ENCODE data around the gene SAMD4B.
"Not testable (repeated sequence)": the region's sequence is repeated elsewhere in the genome, so short reads cannot be mapped to it uniquely, and the experiment has no call there.

SAMD4B gene

DNA sequence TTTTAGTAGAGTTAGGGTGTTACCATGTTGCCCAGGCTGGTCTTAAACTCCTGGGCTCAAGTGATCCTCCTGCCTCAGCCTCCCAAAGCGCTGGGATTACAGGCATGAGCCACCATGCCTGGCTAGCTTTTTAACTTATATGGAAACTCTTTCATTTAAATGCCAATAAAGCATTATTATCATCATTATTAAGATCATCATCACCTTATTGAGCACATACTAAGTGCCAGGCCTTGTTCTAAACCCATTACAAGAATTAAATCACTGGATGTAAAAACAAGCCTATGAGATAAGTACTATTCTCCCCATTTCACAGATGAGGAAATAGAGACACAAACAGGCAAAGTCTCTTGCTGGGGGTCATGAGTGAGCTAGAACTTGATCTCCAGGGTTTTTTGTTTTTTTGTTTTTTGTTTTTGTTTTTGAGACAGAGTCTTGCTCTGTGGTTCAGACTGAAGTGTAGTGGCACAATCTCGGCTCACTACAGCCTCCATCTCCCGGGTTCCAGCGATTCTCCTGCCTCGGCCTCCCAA lies 7.7 kb upstream of the SAMD4B start:
- DNase-seq (ENCODE audit: low read depth in 2 of 2, low spot score in 1 of 2), result no peak

DNA sequence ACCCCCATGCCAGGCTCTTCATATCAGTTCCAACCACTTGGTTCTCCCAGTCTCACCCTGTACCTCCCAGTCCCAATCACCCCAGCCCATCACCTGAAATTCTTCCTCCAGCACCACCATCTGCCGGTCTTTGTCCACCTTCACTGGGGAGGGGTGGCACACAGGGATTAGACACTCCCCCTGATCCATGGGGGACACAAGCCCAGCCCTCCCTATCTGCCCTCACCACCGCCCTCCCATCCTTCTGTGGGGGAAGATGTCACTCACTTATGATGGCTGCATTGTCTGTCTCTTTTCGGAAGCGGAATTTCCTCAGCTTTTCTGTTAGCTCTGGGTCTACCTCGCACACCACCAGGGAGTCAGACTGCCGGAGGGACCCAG lies 7.1 kb upstream of the SAMD4B start:
- DNase-seq (ENCODE audit: low read depth in 2 of 2, low spot score in 1 of 2), result no peak

DNA sequence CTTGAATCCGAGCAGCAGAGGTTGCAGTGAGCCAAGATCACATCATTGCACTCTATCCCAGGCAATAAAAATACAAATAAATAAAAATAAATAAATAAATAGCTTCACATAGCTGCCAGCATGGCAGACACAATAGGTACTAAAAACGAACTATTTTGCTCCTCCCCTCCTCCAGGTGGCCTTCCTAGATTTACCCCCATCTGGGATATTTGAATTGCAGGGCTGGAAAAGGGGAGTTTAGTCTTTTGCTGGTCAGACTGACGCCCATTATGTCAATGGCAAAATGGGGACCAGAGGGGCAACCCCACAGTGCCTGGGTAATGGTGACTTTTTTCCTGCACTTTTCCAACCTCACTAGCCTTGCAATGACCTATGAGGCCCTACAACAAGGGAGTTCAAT lies 5.7 kb upstream of the SAMD4B start:
- no peak for DNase-seq (ENCODE audit: low read depth in 2 of 2, low spot score in 1 of 2)

DNA sequence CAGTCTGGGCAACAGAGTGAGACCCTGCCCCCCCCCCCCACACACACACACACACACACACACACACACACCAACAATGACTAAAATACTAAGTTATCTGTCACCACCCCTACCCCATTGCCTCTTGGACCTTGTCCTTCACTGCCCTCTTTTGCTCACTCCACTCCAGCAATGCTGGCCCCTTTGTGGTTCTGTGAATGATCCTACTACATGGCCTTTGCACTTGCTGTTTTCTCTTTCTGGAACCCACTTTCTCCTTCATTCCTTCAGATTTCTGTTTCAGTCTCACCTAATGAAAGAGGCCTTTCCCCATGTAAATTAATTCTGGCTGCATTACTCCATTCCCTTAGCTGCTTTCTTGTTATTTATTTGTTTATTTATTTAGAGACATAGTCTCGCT lies 2.5 kb upstream of the SAMD4B start:
- DNase-seq (ENCODE audit: low read depth in 2 of 2, low spot score in 1 of 2), result no peak

DNA sequence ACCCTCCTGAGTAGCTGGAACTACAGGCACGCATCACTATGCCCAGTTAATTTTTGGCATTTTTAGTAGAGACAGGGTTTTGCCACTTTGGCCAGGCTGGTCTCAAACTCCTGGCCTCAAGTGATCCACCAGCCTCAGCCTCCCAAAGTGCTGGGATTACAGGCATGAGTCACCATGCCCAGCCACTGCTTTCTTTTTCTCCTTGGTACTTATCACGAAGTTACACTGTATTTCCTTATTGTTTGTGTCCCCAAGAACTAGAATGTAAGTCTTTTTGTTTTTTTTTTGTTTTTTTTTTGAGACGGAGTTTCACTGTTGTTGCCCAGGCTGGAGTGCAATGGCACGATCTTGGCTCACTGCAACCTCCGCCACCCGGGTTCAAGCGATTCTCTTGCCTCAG lies 2.1 kb upstream of the SAMD4B start:
- DNase-seq (ENCODE audit: low read depth in 2 of 2, low spot score in 1 of 2), result not testable (repeated sequence)

DNA sequence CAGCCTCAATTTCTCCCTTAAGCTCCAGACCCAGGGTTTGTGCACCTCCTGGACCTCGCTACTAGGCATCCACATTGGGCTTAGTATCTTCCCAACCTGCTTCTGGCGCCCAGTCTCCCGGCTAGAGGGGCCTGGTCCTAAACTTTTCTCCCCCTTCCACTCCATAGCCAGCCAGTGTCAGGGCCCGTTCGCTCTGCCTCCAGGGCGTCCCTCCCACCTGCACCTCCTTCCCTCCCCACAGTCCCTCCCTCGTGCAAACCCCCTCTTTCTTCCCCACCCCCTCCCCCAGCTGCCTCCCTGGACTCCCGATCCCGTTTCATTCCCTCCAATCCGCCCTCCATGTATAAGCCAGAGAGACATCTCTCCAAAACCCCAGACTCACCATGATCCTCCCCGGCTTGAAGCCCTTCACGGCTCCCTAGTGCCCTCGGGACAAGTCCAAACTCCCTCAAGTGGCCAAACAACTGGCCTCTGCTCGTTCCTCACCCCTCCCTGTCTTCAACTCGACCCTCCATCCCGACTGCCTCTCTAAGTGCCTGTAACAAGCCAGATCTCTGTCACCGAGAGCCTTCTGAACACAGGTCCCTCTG lies 997 bp upstream of the SAMD4B start:
- DNase-seq (ENCODE audit: low read depth in 2 of 2, low spot score in 1 of 2), result no peak

DNA sequence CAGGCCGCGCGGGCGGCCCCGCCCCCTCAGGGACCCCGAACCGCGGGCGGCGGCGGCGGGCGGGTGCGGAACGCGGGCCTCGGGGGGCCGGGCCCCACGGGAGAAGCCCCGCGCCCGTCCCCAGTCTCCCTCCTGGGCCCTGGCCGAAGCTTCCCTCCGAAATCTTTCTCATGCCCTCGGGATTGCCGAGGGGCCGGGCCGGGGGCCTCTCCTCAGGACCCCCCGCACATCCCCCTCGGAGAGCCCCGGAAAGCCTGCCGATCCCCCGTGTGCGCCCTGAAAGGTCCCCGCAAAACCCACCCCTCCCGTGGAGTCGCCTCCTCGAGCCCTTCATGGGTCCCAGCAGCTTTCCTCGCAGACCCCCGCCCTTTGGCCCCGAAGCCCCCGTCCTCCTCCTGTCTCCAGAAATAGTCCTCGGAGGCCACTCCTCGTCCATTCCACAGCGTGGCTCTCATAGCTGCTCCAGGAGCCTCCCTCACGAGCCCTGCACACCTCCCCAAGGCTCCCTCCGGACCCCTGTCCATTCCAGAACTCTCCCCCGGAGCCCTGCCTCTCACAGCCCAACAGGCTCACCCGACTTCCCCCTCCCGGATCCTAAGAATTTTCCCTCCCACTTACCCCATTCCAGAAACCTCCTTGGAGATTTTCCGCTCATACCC lies 555 bp downstream of the SAMD4B start:
- no peak for DNase-seq (ENCODE audit: low read depth in 2 of 2, low spot score in 1 of 2)

DNA sequence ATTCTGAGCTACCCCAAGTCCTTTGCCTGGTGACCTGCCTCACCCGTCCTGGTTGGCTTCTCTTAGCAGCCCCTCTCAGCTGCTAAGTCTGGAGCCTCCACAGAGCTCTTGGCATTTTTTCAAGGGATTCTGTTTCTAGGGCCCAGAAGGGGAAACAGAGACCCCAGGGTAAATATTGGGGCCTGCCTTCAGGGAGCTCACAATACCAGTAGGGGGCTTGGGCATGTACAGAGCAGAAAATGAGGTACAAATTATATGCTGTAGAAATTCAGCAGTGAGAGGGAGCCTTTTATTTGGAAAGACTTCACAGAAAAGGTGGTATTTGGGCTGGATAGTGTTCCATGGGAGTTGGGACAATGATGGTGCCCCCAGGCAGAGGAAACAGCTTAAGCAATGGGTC lies 3.7 kb downstream of the SAMD4B start:
- DNase-seq (ENCODE audit: low read depth in 2 of 2, low spot score in 1 of 2), result no peak

DNA sequence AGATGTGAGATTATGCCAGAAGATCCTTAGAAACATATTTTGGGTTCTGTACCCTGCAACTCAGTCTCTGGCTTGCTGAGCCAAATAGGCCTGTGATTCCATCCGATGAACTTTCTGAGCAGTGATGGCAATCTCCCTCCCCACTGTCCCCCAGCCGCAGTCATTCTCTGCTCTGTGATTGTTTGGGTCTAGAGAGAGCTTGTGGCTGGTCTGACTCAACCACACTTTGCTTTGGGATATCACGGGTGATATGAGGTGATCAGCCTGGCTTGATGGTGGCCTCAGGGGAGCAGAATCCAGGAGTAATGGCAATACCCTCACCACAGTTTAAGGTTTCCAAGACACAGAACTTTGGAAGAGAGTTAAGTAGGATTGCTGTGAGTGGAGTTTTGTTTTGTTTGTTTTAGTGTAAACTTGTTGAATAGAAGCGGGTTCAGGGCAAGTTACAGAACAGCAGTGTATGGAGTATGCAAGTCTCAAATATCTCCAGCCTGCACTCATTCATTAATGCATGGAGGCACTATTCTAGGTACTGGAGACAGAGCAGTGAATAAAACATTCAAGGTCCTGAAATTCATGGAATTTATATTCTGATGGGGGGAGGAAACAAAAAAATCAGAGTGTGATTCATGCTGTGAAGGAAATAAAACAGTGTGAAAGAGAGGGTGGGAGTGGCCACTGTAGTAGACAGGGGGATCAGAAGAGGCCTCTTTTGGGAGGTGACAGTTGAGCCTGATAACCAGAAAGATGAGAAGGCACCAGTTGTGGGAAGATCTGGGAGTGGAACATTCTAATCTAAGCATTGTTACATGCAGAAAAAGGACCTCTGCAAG lies 5.3 kb downstream of the SAMD4B start:
- DNase-seq (ENCODE audit: low read depth in 2 of 2, low spot score in 1 of 2), result no peak

DNA sequence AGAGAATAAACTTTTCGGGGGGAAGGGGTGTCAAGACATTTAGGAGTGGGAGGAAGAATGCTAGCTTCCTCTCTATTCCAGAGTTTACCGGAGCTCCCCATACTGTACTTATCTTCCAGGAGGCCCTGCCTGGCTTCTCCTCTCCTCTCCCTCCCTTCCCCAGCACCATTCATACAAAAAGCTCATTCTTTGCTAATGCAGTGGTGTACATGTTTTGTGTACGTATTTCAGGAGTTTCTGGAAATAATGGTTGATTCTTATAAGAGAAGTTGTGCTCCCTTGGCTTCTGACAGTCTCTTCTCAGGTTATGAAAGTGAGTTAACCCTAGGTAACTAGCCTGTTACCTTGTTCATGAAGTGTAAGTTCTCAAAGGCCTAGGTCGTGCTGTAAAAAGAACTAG lies 7.1 kb downstream of the SAMD4B start:
- no peak for DNase-seq (ENCODE audit: low read depth in 2 of 2, low spot score in 1 of 2)

DNA sequence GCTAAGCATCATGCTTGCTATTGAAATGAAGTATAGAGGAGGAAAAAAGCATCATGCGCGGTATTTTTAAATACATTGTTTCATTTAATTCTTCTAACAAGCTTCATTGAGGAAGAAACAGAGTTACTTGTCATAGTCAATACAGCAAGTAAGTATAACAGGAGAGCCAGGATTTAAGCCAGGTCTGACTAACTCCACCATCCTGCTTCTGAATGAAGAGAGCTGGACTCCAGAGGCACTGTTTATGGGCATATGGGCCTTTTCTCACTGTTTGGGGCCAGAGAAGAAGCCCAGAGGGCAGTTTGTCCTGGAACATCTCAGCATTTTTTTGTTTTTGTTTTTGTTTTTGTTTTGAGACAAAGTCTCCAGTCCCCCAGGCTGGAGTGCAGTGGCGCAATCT lies 7.9 kb downstream of the SAMD4B start:
- no peak for DNase-seq (ENCODE audit: low read depth in 2 of 2, low spot score in 1 of 2)

DNA sequence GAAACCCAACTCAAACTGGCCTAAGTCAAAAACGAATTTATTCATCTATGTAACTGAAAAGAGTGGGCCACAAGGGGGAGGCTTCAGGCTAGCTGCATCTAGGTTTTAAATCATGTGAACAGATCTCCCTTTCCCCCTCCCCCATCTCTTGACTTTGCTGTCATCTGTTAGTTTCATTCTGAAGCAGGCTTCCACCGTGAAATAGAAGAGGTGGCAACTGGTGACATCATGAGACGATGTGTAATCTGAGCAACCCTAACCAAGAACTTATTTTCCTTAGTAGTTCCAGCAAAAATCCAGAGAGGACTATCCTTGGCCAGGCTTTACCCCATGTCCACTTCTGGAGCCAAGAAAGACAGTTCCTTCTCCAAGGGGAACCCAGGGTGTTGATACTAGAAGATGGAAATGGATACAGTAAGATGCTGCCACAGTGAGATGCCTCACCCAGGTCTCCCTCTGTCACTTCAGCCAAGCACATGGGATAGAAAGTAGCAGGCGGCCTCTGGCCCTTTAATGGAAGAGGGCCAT lies 9.4 kb downstream of the SAMD4B start:
- DNase-seq (ENCODE audit: low read depth in 2 of 2, low spot score in 1 of 2), result no peak

DNA sequence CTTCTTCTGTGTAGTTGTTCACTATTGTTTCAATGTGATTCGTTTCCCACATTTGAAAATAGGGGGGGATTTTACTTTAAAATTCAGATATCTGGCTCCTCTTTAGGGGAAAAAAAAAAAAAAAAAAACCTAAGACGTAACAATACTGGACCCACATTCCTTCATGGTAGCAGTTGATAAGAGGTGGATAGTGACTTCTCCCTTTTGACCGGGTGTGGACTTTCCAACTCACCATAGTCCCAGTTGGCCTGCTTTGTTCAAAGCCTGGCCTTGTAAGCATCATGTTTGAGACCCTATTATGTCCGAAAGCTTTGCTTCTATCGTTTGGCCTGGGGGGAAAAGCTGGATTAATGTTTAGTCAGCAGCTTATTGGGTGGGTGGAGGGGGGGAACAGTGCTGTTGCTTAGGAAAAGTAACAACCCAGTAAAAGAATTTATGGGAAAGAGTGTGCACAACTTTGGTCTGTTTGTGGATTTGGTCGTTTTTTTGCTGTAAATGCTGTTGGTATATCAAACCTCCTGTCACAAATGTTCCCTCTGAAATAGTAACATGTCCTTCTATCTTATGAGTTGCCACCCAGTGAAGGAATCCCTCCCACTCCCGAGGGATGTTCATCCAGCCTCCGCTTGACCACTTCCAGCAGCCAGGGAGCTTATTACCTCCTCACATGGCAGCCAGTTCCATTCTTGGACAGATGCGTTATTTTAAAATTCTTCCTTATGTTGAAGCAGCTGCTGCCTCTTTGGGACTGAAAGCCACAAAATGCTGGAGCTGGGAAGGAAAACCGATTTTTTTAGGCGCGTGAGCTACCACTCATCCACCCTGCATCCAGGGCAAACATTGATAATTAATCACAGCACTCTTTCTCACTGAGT lies 10.4 kb downstream of the SAMD4B start:
- no peak for DNase-seq (ENCODE audit: low read depth in 2 of 2, low spot score in 1 of 2)

DNA sequence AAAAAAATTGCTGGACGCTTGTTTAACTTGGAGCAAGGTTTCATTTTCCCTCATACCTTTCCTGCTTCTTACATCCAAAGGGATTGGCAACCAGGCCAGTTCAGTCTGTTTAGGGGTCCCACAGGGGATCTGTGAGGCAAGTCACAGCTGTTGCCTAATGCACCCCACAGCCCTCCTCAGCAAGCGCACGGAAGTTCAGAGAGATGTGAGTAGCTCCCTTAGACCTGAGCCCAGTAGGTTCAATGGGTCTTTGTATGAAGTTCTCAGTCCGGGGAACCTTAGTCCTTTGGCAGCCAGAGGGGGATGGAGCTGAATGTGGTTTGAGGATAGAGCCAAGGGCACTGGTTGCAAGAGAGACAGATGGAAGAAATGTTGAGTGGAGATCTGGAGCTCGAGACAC lies 13.0 kb downstream of the SAMD4B start:
- DNase-seq (ENCODE audit: low read depth in 2 of 2, low spot score in 1 of 2), result no peak

DNA sequence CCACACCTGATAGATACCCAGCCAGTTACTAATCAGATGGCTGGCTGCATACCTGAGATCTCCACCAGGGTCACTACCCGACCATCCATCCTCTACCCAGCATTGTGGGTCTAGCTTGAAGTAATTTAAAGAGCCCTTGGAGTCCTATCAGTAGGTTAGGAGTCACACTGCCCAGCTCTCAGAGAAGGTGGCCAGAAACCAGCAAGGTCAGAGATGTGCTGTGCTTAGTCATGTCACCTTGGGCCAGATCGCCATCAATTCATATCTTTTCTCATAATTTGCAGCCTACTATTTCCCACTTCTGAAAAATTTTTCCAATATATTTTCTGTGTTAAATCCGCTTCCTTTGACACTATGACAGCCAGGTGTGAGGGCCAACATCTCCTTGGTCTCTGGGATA lies 13.9 kb downstream of the SAMD4B start:
- no peak for DNase-seq (ENCODE audit: low read depth in 2 of 2, low spot score in 1 of 2)

DNA sequence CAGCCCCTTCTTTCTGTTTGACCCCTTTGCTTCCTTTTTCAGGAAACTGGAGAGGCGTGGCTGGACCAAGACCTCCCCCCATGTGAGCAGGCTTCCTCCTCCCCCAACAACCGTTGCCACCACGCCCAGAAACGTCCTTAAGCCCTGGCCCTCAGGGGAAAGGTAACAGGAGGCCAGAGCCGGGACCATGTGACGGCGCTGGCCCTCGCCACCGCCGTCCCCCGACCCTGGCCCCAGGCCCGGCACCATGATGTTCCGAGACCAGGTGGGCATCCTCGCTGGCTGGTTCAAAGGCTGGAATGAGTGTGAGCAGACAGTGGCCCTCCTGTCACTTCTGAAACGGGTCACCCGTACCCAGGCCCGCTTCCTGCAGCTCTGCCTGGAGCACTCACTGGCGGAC lies 14.4 kb downstream of the SAMD4B start:
- DNase-seq (ENCODE audit: low read depth in 2 of 2, low spot score in 1 of 2), result no peak

DNA sequence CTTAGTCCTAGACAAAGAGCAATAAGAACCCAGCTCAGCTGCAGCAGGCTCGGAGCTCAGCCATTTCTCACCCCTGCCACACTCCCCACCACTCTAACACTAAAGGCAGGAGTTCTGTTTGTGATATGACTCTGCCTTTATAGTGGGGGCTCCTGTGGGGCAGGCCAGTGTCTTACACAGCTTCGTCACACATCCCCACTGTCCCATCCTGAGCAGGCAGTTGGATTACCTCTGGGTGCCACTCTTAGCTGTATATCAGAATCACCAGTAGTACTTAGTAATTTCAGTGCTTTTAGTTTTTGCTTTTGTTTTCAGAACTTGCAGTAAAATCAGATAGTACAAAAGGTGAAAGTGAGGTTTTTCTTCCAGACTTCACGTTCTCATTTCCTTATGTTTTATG lies 16.8 kb downstream of the SAMD4B start:
- no peak for DNase-seq (ENCODE audit: low read depth in 2 of 2, low spot score in 1 of 2)

DNA sequence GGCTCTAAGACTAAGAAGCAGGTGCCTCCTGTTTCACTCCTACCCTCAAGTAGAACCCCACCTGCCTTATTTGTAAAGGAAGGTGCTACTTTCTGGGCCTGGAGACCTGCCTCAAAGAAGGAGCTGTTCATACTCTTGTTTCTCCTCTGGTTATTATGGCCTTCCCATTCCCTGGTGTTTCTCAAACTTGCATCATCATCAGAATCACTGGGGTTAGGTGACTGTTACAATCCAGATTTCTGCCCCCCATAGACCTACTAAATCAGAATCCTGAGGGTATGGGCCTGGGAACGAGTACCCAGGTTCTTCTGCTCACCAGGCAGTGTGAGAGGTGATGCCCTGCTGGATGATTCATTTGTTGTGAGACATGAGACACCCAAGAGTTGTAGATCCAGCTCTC lies 18.4 kb downstream of the SAMD4B start:
- no peak for DNase-seq (ENCODE audit: low read depth in 2 of 2, low spot score in 1 of 2)

DNA sequence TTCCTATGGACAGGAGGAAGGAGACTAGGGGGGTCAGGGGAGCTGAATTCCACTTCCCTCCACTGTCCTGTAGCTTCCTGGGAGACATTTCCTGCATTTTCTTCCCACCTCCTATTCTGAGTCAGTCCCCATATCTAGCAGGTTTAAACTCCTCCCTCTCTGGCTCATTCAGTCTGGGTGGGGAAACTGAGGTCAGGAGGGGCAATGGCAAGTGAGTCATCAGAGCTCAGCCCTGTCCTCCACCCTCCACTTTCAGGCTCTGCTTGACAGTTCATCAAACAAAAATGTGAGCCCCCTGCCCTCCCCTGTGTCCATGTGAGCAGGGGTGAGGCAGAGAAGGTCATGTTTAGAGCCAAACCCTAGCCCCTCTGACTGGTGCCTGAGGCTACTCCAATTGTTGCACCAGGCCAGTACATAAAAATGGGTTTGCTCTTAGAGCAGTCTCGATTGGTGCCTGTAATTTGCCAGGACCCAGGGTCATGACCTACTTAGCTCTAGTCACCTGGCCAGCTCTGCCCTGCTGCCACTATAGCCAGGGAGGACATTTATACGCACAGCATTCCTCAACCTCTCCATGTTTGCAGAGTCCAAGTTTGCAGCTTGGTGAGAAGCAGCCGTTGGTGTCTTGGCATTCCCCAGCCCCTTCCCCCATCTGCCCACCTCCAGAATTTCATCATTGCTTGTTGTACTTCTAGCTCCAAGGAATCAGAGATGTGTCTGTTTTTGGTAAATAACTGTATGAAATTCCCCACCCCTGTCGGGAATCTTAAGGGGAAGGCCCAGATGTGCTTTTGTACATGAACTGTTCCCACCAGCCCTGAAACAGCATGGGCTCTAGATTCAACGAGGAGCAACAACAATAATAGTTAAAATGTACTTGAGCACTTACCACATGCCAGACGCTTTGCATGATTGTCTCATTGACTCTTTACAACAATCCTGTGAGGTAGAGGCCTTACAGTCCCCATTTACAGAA lies 20.7 kb downstream of the SAMD4B start:
- DNase-seq (ENCODE audit: low read depth in 2 of 2, low spot score in 1 of 2), result no peak

DNA sequence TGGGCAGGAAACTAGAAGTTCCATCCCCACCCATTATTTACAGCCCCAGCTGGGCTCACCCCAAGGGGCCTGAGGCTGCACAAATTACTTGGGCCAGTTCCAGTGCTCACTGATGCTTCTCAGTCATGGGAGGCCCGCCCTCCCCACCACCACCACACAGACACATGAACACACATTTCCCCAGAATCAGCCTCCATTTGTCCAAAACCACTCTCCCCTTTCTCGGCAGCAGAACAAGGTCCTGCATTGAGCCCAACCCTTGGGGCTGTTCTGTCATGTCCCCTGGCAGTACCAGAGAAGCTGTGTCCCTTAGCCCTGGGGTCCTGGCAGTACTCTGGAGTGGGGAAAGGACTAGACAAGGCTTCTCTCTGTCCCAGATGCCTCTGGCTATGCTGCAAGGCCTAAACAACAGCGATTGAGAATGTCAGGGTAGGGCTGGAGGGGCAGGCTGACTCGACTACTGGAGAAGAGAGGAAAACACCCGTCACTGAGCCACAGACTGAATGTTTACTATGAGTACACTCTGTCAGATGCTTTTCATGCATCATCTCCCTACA lies 21.8 kb downstream of the SAMD4B start:
- DNase-seq (ENCODE audit: low read depth in 2 of 2, low spot score in 1 of 2), result no peak
